Neural cell (in vitro differentiated cells): ENCODE data around the gene MIEN1. TPM values are rescaled to one million over a fixed set of nuclear protein-coding genes. Genes with fewer than 3 reads are reported as not detected.

Source experiments
- H2AFZ ChIP-seq: fragments of 200-600, 300-800 bp; sonication (generic), shearing (Covaris generic); 2 replicates; pipeline ENCODE4 v1.6.0; 2014; ENCODE audit warnings: low read depth, mild to moderate bottlenecking, antibody characterized with exemption, low read length, moderate library complexity
- H3F3A ChIP-seq: fragments of 200-600 bp; shearing (Covaris generic); 2 replicates; pipeline ENCODE4 v1.6.1; 2016; ENCODE audit warnings: mild to moderate bottlenecking, moderate library complexity, mixed read lengths, antibody characterized with exemption, low read length; ENCODE audit not compliant: insufficient read depth, poor library complexity, severe bottlenecking
- H3K27ac ChIP-seq: fragments of 200-600, 300-800 bp; sonication (generic), shearing (Covaris generic); 2 replicates; pipeline ENCODE4 v1.5.1; 2014; ENCODE audit warnings: mild to moderate bottlenecking, low read length, moderate library complexity
- H3K27me3 ChIP-seq: fragments of 300-800, 200-600 bp; sonication (generic), shearing (Covaris generic); 2 replicates; pipeline ENCODE4 v1.6.0; 2014; ENCODE audit warnings: mild to moderate bottlenecking, low read depth, low read length, moderate library complexity; ENCODE audit not compliant: insufficient read depth
- H3K36me3 ChIP-seq: fragments of 300-800, 200-600 bp; sonication (generic), shearing (Covaris generic); 2 replicates; pipeline ENCODE4 v1.5.1; 2014; ENCODE audit warnings: mild to moderate bottlenecking, antibody characterized with exemption, low read length, moderate library complexity; ENCODE audit not compliant: insufficient read depth
- H3K4me2 ChIP-seq: fragments of 300-800, 200-600 bp; sonication (generic), shearing (Covaris generic); 2 replicates; pipeline ENCODE4 v1.6.0; 2014; ENCODE audit warnings: mild to moderate bottlenecking, low read length
- H3K4me3 ChIP-seq: fragments of 300-800, 200-600 bp; sonication (generic), shearing (Covaris generic); 2 replicates; pipeline ENCODE4 v1.5.1; 2014; ENCODE audit warnings: mild to moderate bottlenecking, low read length, moderate library complexity
- H3K79me2 ChIP-seq: fragments of 200-600 bp; shearing (Covaris generic); replicated peaks from 2 replicates; pipeline ENCODE4 v1.6.0; 2014; ENCODE audit warnings: mild to moderate bottlenecking, low read length, moderate library complexity; ENCODE audit not compliant: insufficient read depth
- H3K9ac ChIP-seq: fragments of 300-800, 200-600 bp; sonication (generic), shearing (Covaris generic); 2 replicates; pipeline ENCODE4 v1.6.1; 2016; ENCODE audit warnings: mild to moderate bottlenecking, low read length, mixed read lengths
- H3K9me2 ChIP-seq: fragments of 200-600 bp; shearing (Covaris generic); 2 replicates; pipeline ENCODE4 v1.6.1; 2016; ENCODE audit warnings: mild to moderate bottlenecking, low read length, mixed read lengths; ENCODE audit not compliant: insufficient read depth
- H3K9me3 ChIP-seq: fragments of 200-600, 300-800 bp; sonication (generic), shearing (Covaris generic); 2 replicates; pipeline ENCODE4 v1.6.1; 2016; ENCODE audit warnings: mild to moderate bottlenecking, mixed run types, low read length, moderate library complexity, mixed read lengths
- H4K20me1 ChIP-seq: fragments of 200-600 bp; shearing (Covaris generic); 2 replicates; pipeline ENCODE4 v1.6.1; 2016; ENCODE audit warnings: mild to moderate bottlenecking, mixed run types; ENCODE audit not compliant: insufficient read depth
- CTCF ChIP-seq: fragments of 450-650 bp; IDR thresholded peaks from 2 replicates; pipeline ENCODE4 v1.5.1; 2014; ENCODE audit warnings: antibody characterized with exemption, mild to moderate bottlenecking, moderate library complexity; ENCODE audit not compliant: poor library complexity, severe bottlenecking
- EP300 ChIP-seq: fragments of 450-650 bp; conservative IDR thresholded peaks from 2 replicates; pipeline ENCODE4 v1.6.1; 2014; ENCODE audit warnings: antibody characterized with exemption, mild to moderate bottlenecking, moderate library complexity; ENCODE audit not compliant: poor library complexity, severe bottlenecking
- EZH2 ChIP-seq: fragments of 200-600, 300-800 bp; shearing (Covaris generic), sonication (generic); IDR thresholded peaks from 2 replicates; pipeline ENCODE4 v1.6.1; 2014; ENCODE audit warnings: antibody characterized with exemption, low read length, borderline replicate concordance, mild to moderate bottlenecking; ENCODE audit not compliant: insufficient read depth, poor library complexity, severe bottlenecking
- MXI1 ChIP-seq: fragments of 450-650 bp; conservative IDR thresholded peaks from 2 replicates; pipeline ENCODE4 v1.6.1; 2014; ENCODE audit warnings: antibody characterized with exemption, mild to moderate bottlenecking; ENCODE audit not compliant: poor library complexity, severe bottlenecking
- POLR2AphosphoS5 ChIP-seq: IDR thresholded peaks from 2 replicates; pipeline ENCODE4 v1.6.1; 2012
- RAD21 ChIP-seq: fragments of 450-650 bp; conservative IDR thresholded peaks from 2 replicates; pipeline ENCODE4 v1.6.1; 2014; ENCODE audit warnings: antibody characterized with exemption, mild to moderate bottlenecking, moderate library complexity
- REST ChIP-seq: IDR thresholded peaks from 2 replicates; pipeline ENCODE4 v1.6.1; 2012; ENCODE audit warnings: borderline replicate concordance
- SMC3 ChIP-seq: fragments of 450-650 bp; conservative IDR thresholded peaks from 2 replicates; pipeline ENCODE4 v1.6.1; 2014; ENCODE audit warnings: antibody characterized with exemption, mild to moderate bottlenecking, moderate library complexity; ENCODE audit not compliant: poor library complexity
- TAF1 ChIP-seq: IDR thresholded peaks from 2 replicates; pipeline ENCODE4 v1.6.1; 2012; ENCODE audit warnings: low read depth
- polyA plus RNA-seq: library from polyadenylated mRNA; depleted of rRNA; stranded (reverse); fragments of >200 nt; gene quantifications from 2 replicates; pipeline ENCODE4 v1.2.3, GENCODE V29; 2014

MIEN1 gene
- polyA plus RNA-seq, 1 donor from 2014 or later = 106 TPM

- H2AFZ ChIP-seq = no peak overlapping the region
- H3K79me2 ChIP-seq = no peaks in the 10 kb centered on the region
- H3K4me3 ChIP-seq = no peak overlapping the region
- no peak overlapping the region for H3K27ac ChIP-seq
- no peaks in the 10 kb centered on the region for H3K9me2 ChIP-seq
- H3K27me3 ChIP-seq = peaks cover 15% of the 10 kb centered on the region
- H3F3A ChIP-seq = no peaks in the 10 kb centered on the region
- H3K9me3 ChIP-seq = no peaks in the 10 kb centered on the region
- H3K4me2 ChIP-seq = no peak overlapping the region
- no peaks in the 10 kb centered on the region for H3K36me3 ChIP-seq
- H4K20me1 ChIP-seq = no peaks in the 10 kb centered on the region
- TF ChIP-seq EZH2 (no peak), REST (no peak), SMC3 (no peak), CTCF (no peak)
- H3K9ac ChIP-seq = no peak overlapping the region
Observed at GRCh38 chr17:39702901-39703893, 27.1 kb downstream of the MIEN1 start.

- Histone ChIP-seq H3K79me2 (no peaks in the 10 kb centered on the region), H3K9me3 (no peaks in the 10 kb centered on the region), H4K20me1 (no peaks in the 10 kb centered on the region), H3K9me2 (no peaks in the 10 kb centered on the region), H3K36me3 (no peaks in the 10 kb centered on the region), H3K27me3 (peaks cover 15% of the 10 kb centered on the region), H3K9ac (no peak overlapping the region), H3K4me2 (no peak overlapping the region), H3K4me3 (no peak overlapping the region), H3K27ac (no peak overlapping the region), H3F3A (no peaks in the 10 kb centered on the region), H2AFZ (no peak overlapping the region)
- no peak for TF ChIP-seq EZH2
- TF ChIP-seq EP300 = no peak
- TF ChIP-seq SMC3 = no peak
- no peak for TF ChIP-seq TAF1
- no peak for TF ChIP-seq MXI1
- TF ChIP-seq REST = no peak
- TF ChIP-seq CTCF = no peak
- TF ChIP-seq POLR2AphosphoS5 = no peak
- TF ChIP-seq RAD21 = no peak
Observed at GRCh38 chr17:39701784-39702422, 28.4 kb downstream of the MIEN1 start.
